ENCODE data around the gene MMAB.

- TF ChIP-seq POLR2A (IDR thresholded peaks at IDR 0.05; ENCODE audit: low read depth, low read length): no peak
- no peak for TF ChIP-seq TAF1 (IDR thresholded peaks at IDR 0.05; ENCODE audit: low read depth, low read length)
- TF ChIP-seq POLR2AphosphoS5 (IDR thresholded peaks at IDR 0.05; ENCODE audit: low read depth, low read length): no peak
These were observed 31.7 kb upstream of the MMAB start for GRCh38 chr12:109605016-109605415.

Measured in GM12891 (cell line).